HepG2 (cell line): Measurements from ENCODE around the gene ATRIP. TPM values are rescaled to one million over a fixed set of nuclear protein-coding genes. Genes with fewer than 3 reads are reported as not detected.
A peak's percentile ranks its signal among the peaks of the same experiment; 100 is the strongest.

Experiments used
- BCL6 ChIP-seq: IDR thresholded peaks from 2 replicates; pipeline ENCODE4 v1.6.1; 2016; ENCODE audit warnings: missing genetic modification reagents, missing compliant biosample characterization
- CBX5 ChIP-seq: sonication (generic); formaldehyde crosslinking; IDR thresholded peaks from 2 replicates; pipeline ENCODE4 v1.4.0; 2020; ENCODE audit warnings: missing genetic modification reagents, borderline replicate concordance
- HNF1A ChIP-seq, 2 experiments: sonication (generic) in 1 of 2; formaldehyde crosslinking in 1 of 2; IDR thresholded peaks; 2 replicates each; pipeline versions ENCODE4 v1.4.0 to v1.6.1; 2016 to 2020; ENCODE audit warnings: borderline replicate concordance in 1 of 2, low read depth in 1 of 2, mild to moderate bottlenecking in 1 of 2, missing genetic modification reagents in 1 of 2
- HNRNPL ChIP-seq: fragments of 200-400 bp; formaldehyde crosslinking; IDR thresholded peaks from 2 replicates; pipeline ENCODE4 v1.6.1; 2017; ENCODE audit warnings: mild to moderate bottlenecking, low read depth, low read length
- IKZF4 ChIP-seq: sonication (generic); formaldehyde crosslinking; IDR thresholded peaks from 2 replicates; pipeline ENCODE4 v1.5.1; 2020; ENCODE audit warnings: borderline replicate concordance, mild to moderate bottlenecking, low read depth, missing genetic modification reagents; ENCODE audit errors: not compliant biosample characterization
- MAF1 ChIP-seq: sonication (generic); formaldehyde crosslinking; IDR thresholded peaks from 2 replicates; pipeline ENCODE4 v1.5.0; 2020; ENCODE audit warnings: missing genetic modification reagents, borderline replicate concordance
- MTF2 ChIP-seq: sonication (generic); formaldehyde crosslinking; IDR thresholded peaks from 2 replicates; pipeline ENCODE4 v1.5.0; 2020; ENCODE audit warnings: missing genetic modification reagents, borderline replicate concordance
- RAD21 ChIP-seq: fragments of 450-650 bp; formaldehyde crosslinking; IDR thresholded peaks from 2 replicates; pipeline ENCODE4 v1.5.0; 2020; ENCODE audit warnings: mild to moderate bottlenecking
- REL ChIP-seq: sonication (generic); formaldehyde crosslinking; conservative IDR thresholded peaks from 2 replicates; pipeline ENCODE4 v1.8.0; 2022; ENCODE audit warnings: mild to moderate bottlenecking, missing genetic modification reagents, moderate library complexity
- RFX1 ChIP-seq: fragments of 450-650 bp; IDR thresholded peaks from 2 replicates; pipeline ENCODE4 v1.6.1; 2017
- SMAD9 ChIP-seq: sonication (generic); formaldehyde crosslinking; IDR thresholded peaks from 2 replicates; pipeline ENCODE4 v1.5.1; 2020; ENCODE audit warnings: mild to moderate bottlenecking, missing genetic modification reagents
- TP53 ChIP-seq: sonication (generic); formaldehyde crosslinking; conservative IDR thresholded peaks from 2 replicates; pipeline ENCODE4 v1.4.0; 2020; ENCODE audit warnings: missing genetic modification reagents
- ZFP36L2 ChIP-seq: sonication (generic); formaldehyde crosslinking; IDR thresholded peaks from 2 replicates; pipeline ENCODE4 v1.4.0; 2020; ENCODE audit warnings: missing genetic modification reagents
- ZFP37 ChIP-seq: sonication (generic); formaldehyde crosslinking; IDR thresholded peaks from 2 replicates; pipeline ENCODE4 v1.4.0; 2020; ENCODE audit warnings: missing genetic modification reagents, borderline replicate concordance
- ZFY ChIP-seq: sonication (generic); formaldehyde crosslinking; IDR thresholded peaks from 2 replicates; pipeline ENCODE4 v1.4.0; 2020; ENCODE audit warnings: missing genetic modification reagents
- ZNF136 ChIP-seq: sonication (generic); formaldehyde crosslinking; IDR thresholded peaks from 2 replicates; pipeline ENCODE4 v1.8.1; 2022; ENCODE audit warnings: low read depth, mild to moderate bottlenecking, moderate library complexity, missing genetic modification reagents
- ZNF24 ChIP-seq: fragments of 450-650 bp; IDR thresholded peaks from 2 replicates; pipeline ENCODE4 v1.6.1; 2017; ENCODE audit warnings: antibody characterized with exemption, mild to moderate bottlenecking
- ZNF318 ChIP-seq: sonication (generic); formaldehyde crosslinking; IDR thresholded peaks from 2 replicates; pipeline ENCODE4 v1.4.0; 2020; ENCODE audit warnings: mild to moderate bottlenecking, missing genetic modification reagents
- polyA plus RNA-seq, 8 experiments: library from polyadenylated mRNA; depleted of rRNA in 3 of 8; stranded (reverse) in 7 of 8; unstranded in 1 of 8; fragments of >200 nt; fragmentation: Illumina TruSeq in 4 of 8; extraction: Trizol in 4 of 8; gene quantifications; 2 replicates each; pipeline versions ENCODE4 v1.2.1 to v1.2.3, GENCODE V29; 2011 to 2016; ENCODE audit warnings: low read depth in 4 of 8, missing spikeins in 1 of 8, mixed read lengths in 1 of 8; ENCODE audit not compliant: insufficient read depth in 1 of 8
- total RNA-seq, 5 experiments: library from RNA; depleted of rRNA; stranded (reverse); fragments of >200 nt; fragmentation: Illumina TruSeq; extraction: Trizol; gene quantifications; 2 replicates each; pipeline ENCODE4 v1.2.3, GENCODE V29; 2016; ENCODE audit warnings: low read depth in 1 of 5

The ATRIP gene
- total and polyA plus RNA-seq, 2 of the 13 experiments (the other 11 are each of a cell fraction or from before 2014, with no cell fraction given), result 5.1 to 12.5 TPM

DNA sequence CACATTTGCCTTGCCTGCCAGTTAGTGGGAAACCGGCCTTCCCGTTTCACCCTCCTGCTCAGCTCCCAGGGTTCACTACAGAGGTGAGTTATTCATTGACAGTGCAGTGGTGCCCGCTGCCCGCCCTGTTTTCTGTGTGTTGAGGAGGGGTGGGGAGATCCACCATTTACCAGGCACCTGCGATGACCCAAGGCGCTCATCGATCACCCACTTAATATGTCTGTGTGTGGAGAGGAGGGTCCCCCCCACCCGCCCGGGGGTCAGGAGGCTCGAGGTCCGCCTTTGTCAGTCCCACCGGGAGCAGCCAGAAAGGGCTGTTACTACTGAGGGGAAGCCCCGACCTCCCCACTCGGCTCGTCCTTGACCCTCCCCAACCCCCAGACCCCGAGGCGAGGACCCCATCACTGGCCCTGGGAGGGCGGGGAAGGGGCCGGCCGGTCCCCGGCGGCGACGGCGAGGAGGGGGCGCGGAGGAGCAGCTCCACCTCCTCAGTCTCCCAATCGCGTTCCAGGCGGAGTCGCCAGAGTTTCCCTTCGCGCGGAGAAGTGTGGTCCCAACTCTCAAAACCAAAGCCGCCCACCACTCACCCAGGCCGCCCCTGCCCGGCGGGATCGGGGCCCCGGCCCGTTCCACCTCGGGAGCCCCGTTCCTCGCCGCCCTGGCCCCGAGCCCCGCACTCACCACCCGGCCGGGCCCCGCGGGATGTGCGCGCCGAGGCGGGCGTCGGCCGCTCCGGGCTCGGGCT is 17.8 kb upstream of the ATRIP start (continued):
- TF ChIP-seq ZNF136 (0 out of 2 replicates have a peak, but pooled peaks have one; percentile 8), CBX5 (CRISPR knock-in tag) (no peak), ZNF318 (0 out of 2 replicates have a peak, but pooled peaks have one; percentile 40), IKZF4 (CRISPR knock-in tag) (no peak), SMAD9 (CRISPR knock-in tag) (no peak), ZFY (CRISPR knock-in tag) (peak; percentile 45; the same call in 1 of the 2 replicates), RAD21 (no peak), TP53 (CRISPR knock-in tag) (no peak), MAF1 (CRISPR knock-in tag) (no peak), ZFP37 (CRISPR knock-in tag) (no peak), MTF2 (CRISPR knock-in tag) (no peak), ZNF24 (no peak), ZFP36L2 (CRISPR knock-in tag) (no peak), HNF1A (IDR thresholded peaks at IDR 0.05; ENCODE audit: low read depth) (peak; percentile 86), HNF1A (CRISPR knock-in tag; IDR thresholded peaks at IDR 0.05; ENCODE audit: borderline replicate concordance) (peak; percentile 92), RFX1 (no peak), HNRNPL (peak; percentile 93), REL (no peak), BCL6 (CRISPR knock-in tag) (peak; percentile 67)
